HG02759 (cell line): ENCODE data around the gene RXRB.
"Not testable (repeated sequence)": the region's sequence is repeated elsewhere in the genome, so short reads cannot be mapped to it uniquely, and the experiment has no call there.

Source experiments
- ATAC-seq: cut with Tn5 transposase; IDR thresholded peaks from one replicate; pipeline ENCODE4 v1.9.1; 2021; ENCODE audit warnings: mild to moderate bottlenecking, moderate library complexity; ENCODE audit not compliant: unreplicated experiment

The RXRB gene

GRCh38 chr6:33164665-33165373 lies 35.6 kb downstream of the RXRB start:
- ATAC-seq = no peak

GRCh38 chr6:33164176-33164575 lies 36.3 kb downstream of the RXRB start:
- ATAC-seq = no peak

DNA sequence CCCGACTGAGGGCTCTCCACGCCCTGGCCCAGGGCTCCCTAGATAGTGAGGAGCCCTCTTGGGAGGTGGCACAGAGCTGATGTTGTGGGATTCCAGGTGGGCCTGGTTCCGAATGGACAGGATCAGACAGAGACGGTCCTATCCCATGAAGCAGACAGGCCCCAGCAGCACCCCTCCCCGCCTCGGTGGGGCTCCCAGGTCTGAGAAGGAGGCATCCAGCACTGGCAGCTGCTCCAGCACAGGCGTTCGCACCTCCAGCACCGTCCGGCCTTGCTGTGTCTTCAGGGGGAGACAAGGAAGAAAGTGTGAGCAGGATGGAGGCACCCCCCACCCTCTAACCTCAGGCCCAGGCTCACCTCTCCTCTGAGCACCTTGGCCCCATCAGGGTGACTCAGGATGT lies 36.9 kb downstream of the RXRB start:
- ATAC-seq = no peak

GRCh38 chr6:33161354-33162331 lies 38.8 kb downstream of the RXRB start:
- no peak for ATAC-seq

DNA sequence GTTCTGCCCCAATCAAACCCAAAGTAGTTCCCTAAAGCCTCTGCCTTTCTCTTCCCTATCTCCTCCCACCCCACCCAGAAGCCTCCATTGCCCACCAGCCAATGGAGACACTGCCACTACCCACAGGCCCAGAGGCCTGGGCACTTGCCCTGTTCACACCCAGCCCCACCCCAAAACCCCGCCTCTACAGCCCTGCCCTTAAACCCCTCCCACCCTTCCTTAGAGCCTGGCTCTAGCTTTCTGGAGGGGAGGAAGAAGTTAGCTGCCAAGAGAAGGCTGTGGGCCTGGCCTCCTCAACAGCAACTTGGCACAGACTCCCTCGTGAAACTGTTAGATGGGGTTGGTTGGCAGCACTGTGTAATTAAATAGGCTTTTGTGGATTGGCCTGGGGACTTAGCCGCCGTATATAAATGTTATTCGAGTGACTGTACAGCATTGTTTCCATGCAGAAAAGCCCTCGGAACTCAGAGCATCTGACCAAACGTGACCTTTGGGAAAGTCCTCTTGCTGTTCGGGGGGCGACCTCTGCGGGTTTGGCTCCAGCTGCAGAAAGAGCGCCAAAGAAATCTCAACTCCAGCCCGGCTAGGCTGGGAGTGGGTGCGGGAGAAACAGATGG lies 39.6 kb downstream of the RXRB start:
- no peak for ATAC-seq

- ATAC-seq = no peak
These were observed 40.4 kb downstream of the RXRB start for GRCh38 chr6:33160096-33160495.

DNA sequence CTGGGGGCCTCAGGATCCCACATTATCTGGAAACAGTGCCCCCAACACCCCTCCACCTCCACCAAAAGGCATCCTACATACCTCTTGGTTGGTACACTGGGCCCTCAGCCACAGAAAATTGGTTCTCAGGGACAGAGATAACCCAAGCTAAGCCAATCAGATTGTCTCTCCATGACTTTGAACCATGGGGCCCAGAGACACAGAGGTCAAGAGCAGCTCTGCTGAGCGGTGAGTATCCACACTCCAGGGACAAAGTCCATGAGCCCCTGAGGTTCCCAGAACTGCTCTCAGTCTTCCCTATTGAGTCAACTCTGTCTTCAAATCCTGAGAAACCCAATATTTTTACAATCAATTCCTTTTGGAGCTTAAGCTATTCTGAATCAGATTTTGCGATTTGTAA lies 43.5 kb downstream of the RXRB start:
- no peak for ATAC-seq

GRCh38 chr6:33156561-33156960 lies 43.9 kb downstream of the RXRB start:
- no peak for ATAC-seq

DNA sequence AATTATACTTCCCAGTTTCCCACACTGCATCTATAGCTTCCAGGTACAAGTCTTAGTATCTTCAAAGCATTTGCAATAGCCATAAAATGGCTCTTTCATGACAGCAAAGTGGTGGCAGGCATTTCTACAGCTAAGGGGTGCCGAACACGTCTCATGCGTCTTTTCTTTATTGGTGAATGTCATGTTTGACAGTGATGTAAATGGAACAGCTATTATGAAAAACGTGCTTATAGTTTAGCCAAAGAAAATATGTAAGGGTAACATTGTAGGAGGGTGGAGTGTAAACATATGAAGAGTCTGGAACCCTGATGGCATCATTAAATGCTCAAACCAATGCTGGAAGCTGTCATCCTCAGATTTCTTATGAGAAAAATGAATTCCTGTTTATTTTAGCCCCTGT lies 46.1 kb downstream of the RXRB start:
- ATAC-seq = no peak

GRCh38 chr6:33151050-33151449 lies 49.4 kb downstream of the RXRB start:
- no peak for ATAC-seq

DNA sequence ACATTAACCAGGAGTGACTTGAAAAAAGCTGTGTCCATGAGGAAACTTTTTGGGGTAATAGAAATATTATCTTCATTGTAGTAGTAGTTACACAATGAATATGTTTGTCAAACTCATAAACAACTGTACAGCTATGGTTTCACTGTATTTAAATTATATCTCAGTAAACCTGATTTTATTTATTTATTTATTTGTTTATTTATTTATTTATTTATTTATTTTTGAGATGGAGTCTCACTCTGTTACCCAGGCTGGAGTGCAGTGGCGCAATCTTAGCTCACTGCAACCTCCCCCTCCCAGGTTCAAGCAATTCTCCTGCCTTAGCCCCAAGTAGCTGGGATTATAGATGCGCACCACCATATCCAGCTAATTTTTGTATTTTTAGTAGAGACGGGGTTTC lies 49.9 kb downstream of the RXRB start:
- not testable (repeated sequence) for ATAC-seq

GRCh38 chr6:33147807-33148666 lies 52.4 kb downstream of the RXRB start:
- no peak for ATAC-seq

GRCh38 chr6:33144373-33144772 lies 56.1 kb downstream of the RXRB start:
- no peak for ATAC-seq
